ENCODE data around the gene PDZD2. TPM values are rescaled to one million over a fixed set of nuclear protein-coding genes. Genes with fewer than 3 reads are reported as not detected.

PDZD2 gene
- polyA plus RNA-seq, 4 donors, result 1.4 to 3.9 (median 3.7) TPM; not detected in 1

DNA sequence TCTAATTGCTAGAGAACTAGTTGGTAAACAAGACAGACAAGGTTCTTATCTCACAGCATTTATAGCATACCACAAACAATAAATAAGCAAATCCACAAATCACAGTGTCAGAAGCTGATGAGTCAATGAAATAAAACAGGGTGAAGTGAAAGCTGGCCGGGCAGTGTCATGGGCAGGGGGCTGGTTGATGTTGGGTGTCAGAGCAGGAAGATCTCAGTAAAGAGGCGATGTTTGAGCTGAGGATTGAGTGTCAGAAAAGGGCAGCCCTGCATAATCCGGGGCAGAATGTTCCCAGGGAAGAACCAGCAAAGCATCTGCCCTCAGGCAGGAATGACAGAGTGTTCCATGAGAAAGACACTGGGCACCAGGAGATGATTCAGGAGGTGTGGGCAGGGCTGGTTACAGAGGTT, 351.8 kb downstream of the PDZD2 start:
- no peak for DNase-seq
- FAIRE-seq, result no peak
- no peak overlapping the region for H3K4me3 ChIP-seq (ENCODE audit: low read depth in 1 of 3, low read length in 3 of 3)
- H3K27me3 ChIP-seq (ENCODE audit: control insufficient read depth in 3 of 3, insufficient read depth in 3 of 3, low read length in 3 of 3), result no peaks in the 10 kb centered on the region
- no peak overlapping the region for H3K27ac ChIP-seq (ENCODE audit: low read depth in 1 of 3, low read length in 2 of 3)
- H3K36me3 ChIP-seq (ENCODE audit: control insufficient read depth in 3 of 3, insufficient read depth in 2 of 3, low read depth in 1 of 3, low read length in 3 of 3), result no peaks in the 10 kb centered on the region
- WGBS, 3 donors, result 64 to 70% (median 64%) methylated on average over 3 of the region's 3 CpGs
- peaks cover 0 to 7% of the 10 kb centered on the region in 2 donors for H3K9me3 ChIP-seq (ENCODE audit: control insufficient read depth in 2 of 2, insufficient read depth in 1 of 2, low read depth in 1 of 2, low read length in 1 of 2)
- no peaks in the 10 kb centered on the region for H3K4me1 ChIP-seq (ENCODE audit: control insufficient read depth in 3 of 3, insufficient read depth in 2 of 3, low read depth in 1 of 3, low read length in 2 of 3)

DNA sequence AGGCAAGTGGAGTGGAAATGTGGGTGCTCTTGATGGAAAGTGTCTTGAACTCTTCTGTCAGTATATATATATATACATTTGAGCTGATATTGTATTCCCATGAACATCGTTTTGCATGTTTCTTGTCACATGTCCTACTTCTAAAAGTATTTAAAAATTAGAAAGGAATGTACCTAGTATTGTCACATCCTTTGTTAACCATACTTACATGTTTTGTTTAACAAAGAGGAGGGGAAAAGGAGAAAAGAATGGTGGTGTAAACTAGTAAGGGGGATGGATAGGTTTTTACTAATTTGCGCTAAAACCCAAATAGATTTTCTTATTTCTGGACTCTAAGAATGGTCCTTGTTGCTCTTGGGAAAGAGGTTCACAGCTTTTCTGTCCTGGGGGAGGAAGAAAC, 353.4 kb downstream of the PDZD2 start:
- peaks cover 0 to 6% of the 10 kb centered on the region in 2 donors for H3K9me3 ChIP-seq (ENCODE audit: control insufficient read depth in 2 of 2, insufficient read depth in 1 of 2, low read depth in 1 of 2, low read length in 1 of 2)
- no peaks in the 10 kb centered on the region for H3K27me3 ChIP-seq (ENCODE audit: control insufficient read depth in 3 of 3, insufficient read depth in 3 of 3, low read length in 3 of 3)
- 80 to 86% (median 83%) methylated on average over 2 of the region's 2 CpGs for WGBS, 3 donors
- no peaks in the 10 kb centered on the region for H3K4me1 ChIP-seq (ENCODE audit: control insufficient read depth in 3 of 3, insufficient read depth in 2 of 3, low read depth in 1 of 3, low read length in 2 of 3)
- H3K27ac ChIP-seq (ENCODE audit: low read depth in 1 of 3, low read length in 2 of 3), result no peak overlapping the region
- DNase-seq (no peak), FAIRE-seq (no peak)
- no peak overlapping the region for H3K4me3 ChIP-seq (ENCODE audit: low read depth in 1 of 3, low read length in 3 of 3)
- H3K36me3 ChIP-seq (ENCODE audit: control insufficient read depth in 3 of 3, insufficient read depth in 2 of 3, low read depth in 1 of 3, low read length in 3 of 3), result no peaks in the 10 kb centered on the region

DNA sequence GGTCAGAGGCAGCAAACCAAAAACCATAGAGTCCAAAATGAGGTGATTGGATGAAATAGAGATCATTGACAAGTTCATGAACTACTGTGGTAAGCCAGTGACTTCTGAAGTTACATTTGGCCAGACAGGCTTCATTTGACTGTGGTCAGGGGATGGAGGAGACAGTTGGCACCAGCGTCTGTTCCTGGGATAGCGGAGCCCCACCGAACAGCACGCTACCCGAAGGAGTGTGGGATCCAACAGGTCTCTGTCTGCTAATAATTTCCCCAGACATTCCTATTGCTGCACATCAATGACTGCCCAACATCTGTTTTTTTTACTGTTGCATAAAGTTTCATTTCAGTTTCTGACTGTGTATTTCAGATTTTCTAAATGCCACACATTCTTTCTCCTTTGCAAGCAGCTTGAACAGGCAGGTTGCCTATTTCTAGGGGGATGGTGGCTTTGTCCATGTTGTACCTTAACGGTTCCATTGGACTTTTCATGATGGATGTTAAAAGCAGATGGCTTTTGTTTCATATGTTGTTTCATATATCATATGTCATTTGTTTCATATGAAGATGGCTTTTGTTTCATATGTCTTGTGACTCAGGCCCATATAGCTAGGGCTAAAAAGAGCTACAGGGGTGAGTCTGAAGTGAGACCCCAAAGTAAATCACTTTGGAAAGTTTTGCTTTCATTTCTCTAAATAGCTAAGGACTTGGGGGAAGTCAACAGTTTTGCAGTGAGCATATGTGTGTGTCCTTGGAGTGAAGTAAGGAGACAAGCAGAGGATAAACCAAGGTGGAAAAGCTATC, 354.4 kb downstream of the PDZD2 start:
- no peaks in the 10 kb centered on the region for H3K4me1 ChIP-seq (ENCODE audit: control insufficient read depth in 3 of 3, insufficient read depth in 2 of 3, low read depth in 1 of 3, low read length in 2 of 3)
- FAIRE-seq (no peak), DNase-seq (no peak)
- H3K9me3 ChIP-seq (ENCODE audit: control insufficient read depth in 2 of 2, insufficient read depth in 1 of 2, low read depth in 1 of 2, low read length in 1 of 2), result no peaks in the 10 kb centered on the region
- no peak overlapping the region for H3K4me3 ChIP-seq (ENCODE audit: low read depth in 1 of 3, low read length in 3 of 3)
- H3K27me3 ChIP-seq (ENCODE audit: control insufficient read depth in 3 of 3, insufficient read depth in 3 of 3, low read length in 3 of 3), result no peaks in the 10 kb centered on the region
- WGBS, 3 donors, result 81 to 91% (median 88%) methylated on average over 6 of the region's 6 CpGs
- no peak overlapping the region for H3K27ac ChIP-seq (ENCODE audit: low read depth in 1 of 3, low read length in 2 of 3)
- no peaks in the 10 kb centered on the region for H3K36me3 ChIP-seq (ENCODE audit: control insufficient read depth in 3 of 3, insufficient read depth in 2 of 3, low read depth in 1 of 3, low read length in 3 of 3)

DNA sequence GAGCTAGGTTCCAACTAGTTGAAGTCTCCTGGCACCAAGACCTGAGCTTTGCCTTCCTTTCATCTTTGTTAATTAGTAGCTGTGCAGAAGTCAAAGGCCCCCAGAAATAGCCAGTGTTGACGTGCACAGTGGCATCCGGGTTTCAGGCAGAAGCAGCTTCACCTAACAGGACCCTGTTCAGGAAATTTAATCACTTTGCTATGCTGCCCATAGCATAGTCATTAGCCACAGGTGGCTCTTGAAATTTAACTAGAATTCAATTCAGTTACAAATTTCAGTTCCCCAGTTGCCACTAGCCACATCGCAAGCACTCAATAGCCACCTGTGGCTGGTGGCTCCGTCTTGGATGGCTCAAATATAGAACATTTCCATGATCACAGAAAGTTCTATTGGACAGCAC, 356.1 kb downstream of the PDZD2 start:
- H3K9me3 ChIP-seq (ENCODE audit: control insufficient read depth in 2 of 2, insufficient read depth in 1 of 2, low read depth in 1 of 2, low read length in 1 of 2), result no peaks in the 10 kb centered on the region
- no peaks in the 10 kb centered on the region for H3K36me3 ChIP-seq (ENCODE audit: control insufficient read depth in 3 of 3, insufficient read depth in 2 of 3, low read depth in 1 of 3, low read length in 3 of 3)
- no peak overlapping the region for H3K4me3 ChIP-seq (ENCODE audit: low read depth in 1 of 3, low read length in 3 of 3)
- H3K27ac ChIP-seq (ENCODE audit: low read depth in 1 of 3, low read length in 2 of 3), result no peak overlapping the region
- no peak for FAIRE-seq
- 70 to 84% (median 80%) methylated on average over 4 of the region's 4 CpGs for WGBS, 3 donors
- H3K27me3 ChIP-seq (ENCODE audit: control insufficient read depth in 3 of 3, insufficient read depth in 3 of 3, low read length in 3 of 3), result no peaks in the 10 kb centered on the region
- DNase-seq, result no peak
- no peaks in the 10 kb centered on the region for H3K4me1 ChIP-seq (ENCODE audit: control insufficient read depth in 3 of 3, insufficient read depth in 2 of 3, low read depth in 1 of 3, low read length in 2 of 3)

DNA sequence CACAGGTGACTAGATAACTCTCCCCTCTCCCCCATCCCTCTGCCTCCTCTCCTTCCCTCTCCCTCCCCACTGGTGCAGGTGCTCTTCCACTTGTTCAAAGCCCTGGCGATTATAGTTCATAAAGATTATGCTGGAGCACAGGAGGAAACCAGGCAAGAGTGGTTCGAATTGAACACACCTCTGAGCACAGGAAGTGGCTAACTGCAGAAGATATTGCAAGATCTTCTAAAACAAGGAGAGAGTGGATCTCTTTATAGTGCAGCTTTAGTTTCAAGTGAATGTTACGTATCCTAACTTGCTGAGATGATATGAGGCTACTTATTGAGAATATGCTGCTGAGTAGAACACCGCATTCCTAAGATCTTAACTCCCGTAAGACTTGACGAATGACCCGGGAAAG, 356.8 kb downstream of the PDZD2 start:
- Histone ChIP-seq H3K27ac (ENCODE audit: low read depth in 1 of 3, low read length in 2 of 3) (no peak overlapping the region), H3K4me1 (ENCODE audit: control insufficient read depth in 3 of 3, insufficient read depth in 2 of 3, low read depth in 1 of 3, low read length in 2 of 3) (no peaks in the 10 kb centered on the region), H3K4me3 (ENCODE audit: low read depth in 1 of 3, low read length in 3 of 3) (no peak overlapping the region), H3K9me3 (ENCODE audit: control insufficient read depth in 2 of 2, insufficient read depth in 1 of 2, low read depth in 1 of 2, low read length in 1 of 2) (no peaks in the 10 kb centered on the region), H3K36me3 (ENCODE audit: control insufficient read depth in 3 of 3, insufficient read depth in 2 of 3, low read depth in 1 of 3, low read length in 3 of 3) (no peaks in the 10 kb centered on the region), H3K27me3 (ENCODE audit: control insufficient read depth in 3 of 3, insufficient read depth in 3 of 3, low read length in 3 of 3) (no peaks in the 10 kb centered on the region)
- FAIRE-seq, result no peak
- DNase-seq, result no peak
- WGBS, 3 donors, result 81 to 87% (median 85%) methylated on average over 7 of the region's 7 CpGs

DNA sequence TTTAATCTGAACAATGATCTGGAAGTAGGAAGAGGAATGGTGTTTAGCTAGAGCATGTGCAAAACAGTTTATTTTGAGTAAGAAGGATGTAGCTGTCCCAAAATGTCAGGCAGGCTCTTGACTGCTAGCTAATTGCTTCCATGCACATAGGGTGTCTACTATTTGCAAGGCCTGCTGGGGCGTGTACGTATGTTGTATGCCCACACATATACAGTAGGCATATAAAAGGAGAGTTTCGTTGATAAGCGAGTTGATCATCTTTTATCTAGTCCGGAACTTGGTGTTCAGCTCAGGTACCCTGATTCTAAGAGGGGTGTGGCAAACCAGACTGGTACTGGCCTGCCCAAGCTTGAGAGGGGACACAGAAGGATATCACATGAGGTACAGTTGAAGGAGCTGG, 358.0 kb downstream of the PDZD2 start:
- no peak for DNase-seq
- no peaks in the 10 kb centered on the region for H3K4me1 ChIP-seq (ENCODE audit: control insufficient read depth in 3 of 3, insufficient read depth in 2 of 3, low read depth in 1 of 3, low read length in 2 of 3)
- FAIRE-seq, result no peak
- H3K4me3 ChIP-seq (ENCODE audit: low read depth in 1 of 3, low read length in 3 of 3), result no peak overlapping the region
- no peaks in the 10 kb centered on the region for H3K36me3 ChIP-seq (ENCODE audit: control insufficient read depth in 3 of 3, insufficient read depth in 2 of 3, low read depth in 1 of 3, low read length in 3 of 3)
- H3K9me3 ChIP-seq (ENCODE audit: control insufficient read depth in 2 of 2, insufficient read depth in 1 of 2, low read depth in 1 of 2, low read length in 1 of 2), result no peaks in the 10 kb centered on the region
- WGBS, 3 donors, result 76 to 93% (median 83%) methylated on average over 5 of the region's 5 CpGs
- H3K27me3 ChIP-seq (ENCODE audit: control insufficient read depth in 3 of 3, insufficient read depth in 3 of 3, low read length in 3 of 3), result no peaks in the 10 kb centered on the region
- H3K27ac ChIP-seq (ENCODE audit: low read depth in 1 of 3, low read length in 2 of 3), result no peak overlapping the region

DNA sequence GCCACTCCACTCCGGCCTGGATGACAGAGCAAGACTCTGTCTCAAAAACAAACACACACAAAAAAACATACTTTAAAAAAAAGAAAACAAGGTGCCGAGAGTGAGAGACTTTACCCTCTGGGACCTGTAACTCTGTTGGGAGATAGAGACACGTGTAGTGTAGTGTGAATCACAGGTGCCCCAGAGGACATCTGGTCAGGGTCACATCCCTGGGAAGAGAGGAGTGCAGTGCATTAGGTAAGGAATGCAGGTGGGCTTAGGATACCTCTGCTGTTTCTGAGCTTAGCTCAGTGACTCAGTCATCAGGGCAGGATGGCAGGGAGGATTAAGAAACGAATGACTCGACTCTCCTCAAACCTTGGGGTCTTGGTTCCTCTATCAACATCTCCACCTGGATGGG, 360.5 kb downstream of the PDZD2 start:
- no peak overlapping the region for H3K4me3 ChIP-seq (ENCODE audit: low read depth in 1 of 3, low read length in 3 of 3)
- H3K9me3 ChIP-seq (ENCODE audit: control insufficient read depth in 2 of 2, insufficient read depth in 1 of 2, low read depth in 1 of 2, low read length in 1 of 2), result no peaks in the 10 kb centered on the region
- no peaks in the 10 kb centered on the region for H3K4me1 ChIP-seq (ENCODE audit: control insufficient read depth in 3 of 3, insufficient read depth in 2 of 3, low read depth in 1 of 3, low read length in 2 of 3)
- 54 to 80% (median 56%) methylated on average over 5 of the region's 5 CpGs for WGBS, 3 donors
- no peaks in the 10 kb centered on the region for H3K27me3 ChIP-seq (ENCODE audit: control insufficient read depth in 3 of 3, insufficient read depth in 3 of 3, low read length in 3 of 3)
- FAIRE-seq (no peak), DNase-seq (no peak)
- H3K27ac ChIP-seq (ENCODE audit: low read depth in 1 of 3, low read length in 2 of 3), result no peak overlapping the region
- no peaks in the 10 kb centered on the region for H3K36me3 ChIP-seq (ENCODE audit: control insufficient read depth in 3 of 3, insufficient read depth in 2 of 3, low read depth in 1 of 3, low read length in 3 of 3)

DNA sequence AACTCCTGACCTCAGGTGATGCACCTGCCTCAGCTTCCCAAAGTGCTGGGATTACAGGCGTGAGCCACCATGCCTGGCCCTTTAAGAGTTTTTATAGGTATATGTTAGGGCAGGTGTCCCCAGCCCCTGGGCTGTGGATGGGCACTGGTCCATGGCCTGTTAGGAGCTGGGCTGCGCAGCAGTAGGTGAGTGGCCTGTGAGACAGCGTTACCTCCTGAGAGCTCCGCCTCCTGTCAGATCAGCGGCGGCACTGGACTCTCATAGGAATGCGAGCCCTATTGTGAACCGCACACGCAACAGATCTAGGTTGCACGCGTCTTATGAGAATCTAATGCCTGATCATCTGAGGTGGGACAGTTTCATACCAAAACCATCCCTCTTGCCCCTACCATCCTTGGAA, 361.8 kb downstream of the PDZD2 start:
- WGBS, 3 donors, result 94 to 96% (median 96%) methylated on average over 11 of the region's 11 CpGs
- Histone ChIP-seq H3K4me3 (ENCODE audit: low read depth in 1 of 3, low read length in 3 of 3) (no peak overlapping the region), H3K27ac (ENCODE audit: low read depth in 1 of 3, low read length in 2 of 3) (no peak overlapping the region), H3K9me3 (ENCODE audit: control insufficient read depth in 2 of 2, insufficient read depth in 1 of 2, low read depth in 1 of 2, low read length in 1 of 2) (no peaks in the 10 kb centered on the region), H3K36me3 (ENCODE audit: control insufficient read depth in 3 of 3, insufficient read depth in 2 of 3, low read depth in 1 of 3, low read length in 3 of 3) (no peaks in the 10 kb centered on the region), H3K27me3 (ENCODE audit: control insufficient read depth in 3 of 3, insufficient read depth in 3 of 3, low read length in 3 of 3) (no peaks in the 10 kb centered on the region), H3K4me1 (ENCODE audit: control insufficient read depth in 3 of 3, insufficient read depth in 2 of 3, low read depth in 1 of 3, low read length in 2 of 3) (no peaks in the 10 kb centered on the region)
- DNase-seq (no peak), FAIRE-seq (no peak)

DNA sequence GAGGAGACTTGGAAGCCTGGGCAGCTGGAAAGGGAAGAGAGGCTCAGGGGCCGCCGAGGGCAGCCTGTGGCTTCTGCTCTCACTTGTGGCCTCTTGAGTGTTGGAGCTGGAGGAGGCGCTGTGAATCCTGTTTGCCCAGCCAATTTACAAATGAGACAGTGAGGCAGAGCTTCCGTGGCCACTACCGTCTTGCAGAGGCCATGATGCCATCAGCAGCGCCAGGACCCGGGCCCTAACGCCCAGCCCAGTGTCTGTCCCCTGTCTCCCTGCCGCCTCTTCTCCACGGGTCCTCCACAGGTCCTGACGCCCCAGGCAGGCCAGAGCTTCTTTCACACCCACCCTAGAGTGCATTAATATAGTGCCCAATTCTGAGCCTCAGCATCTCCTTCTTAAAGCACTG, 362.4 kb downstream of the PDZD2 start:
- WGBS, 3 donors, result 86 to 91% (median 88%) methylated on average over 9 to 11 of the region's 11 CpGs
- Histone ChIP-seq H3K27me3 (ENCODE audit: control insufficient read depth in 3 of 3, insufficient read depth in 3 of 3, low read length in 3 of 3) (no peaks in the 10 kb centered on the region), H3K27ac (ENCODE audit: low read depth in 1 of 3, low read length in 2 of 3) (no peak overlapping the region), H3K36me3 (ENCODE audit: control insufficient read depth in 3 of 3, insufficient read depth in 2 of 3, low read depth in 1 of 3, low read length in 3 of 3) (no peaks in the 10 kb centered on the region), H3K9me3 (ENCODE audit: control insufficient read depth in 2 of 2, insufficient read depth in 1 of 2, low read depth in 1 of 2, low read length in 1 of 2) (no peaks in the 10 kb centered on the region), H3K4me3 (ENCODE audit: low read depth in 1 of 3, low read length in 3 of 3) (no peak overlapping the region), H3K4me1 (ENCODE audit: control insufficient read depth in 3 of 3, insufficient read depth in 2 of 3, low read depth in 1 of 3, low read length in 2 of 3) (no peaks in the 10 kb centered on the region)
- FAIRE-seq (no peak), DNase-seq (no peak)
